GDM1 (cell line): ENCODE results near the gene AMDHD2.
"Not testable (repeated sequence)": the region's sequence is repeated elsewhere in the genome, so short reads cannot be mapped to it uniquely, and the experiment has no call there.

Experiments used
- DNase-seq: peaks from one replicate; lab custom pipeline; 2025; lab: John Stamatoyannopoulos, UW

Gene AMDHD2

GRCh38 chr16:2517954-2518605 is 2.1 kb upstream of the AMDHD2 start:
- DNase-seq: no peak

- DNase-seq: no peak
These were observed 1.1 kb upstream of the AMDHD2 start for GRCh38 chr16:2518823-2519710.

- no peak for DNase-seq
These were observed 475 bp upstream of the AMDHD2 start for GRCh38 chr16:2519711-2520080.

- DNase-seq: no peak
These were observed 787 bp downstream of the AMDHD2 start for GRCh38 chr16:2520784-2521531.

GRCh38 chr16:2523801-2524231 is 3.6 kb downstream of the AMDHD2 start:
- no peak for DNase-seq

- DNase-seq: no peak
These were observed 4.3 kb downstream of the AMDHD2 start for GRCh38 chr16:2524339-2524938.

- DNase-seq: no peak
These were observed 6.0 kb downstream of the AMDHD2 start for GRCh38 chr16:2526135-2526534.

GRCh38 chr16:2527071-2527783 is 7.1 kb downstream of the AMDHD2 start:
- DNase-seq: no peak

- no peak for DNase-seq
These were observed 7.6 kb downstream of the AMDHD2 start for GRCh38 chr16:2527784-2528100.

GRCh38 chr16:2528161-2529060 is 8.2 kb downstream of the AMDHD2 start:
- no peak for DNase-seq

GRCh38 chr16:2529061-2529931 is 9.1 kb downstream of the AMDHD2 start:
- DNase-seq: no peak

- DNase-seq: no peak
These were observed 9.9 kb downstream of the AMDHD2 start for GRCh38 chr16:2529961-2530628.

GRCh38 chr16:2530629-2531318 is 10.6 kb downstream of the AMDHD2 start:
- DNase-seq: no peak

- no peak for DNase-seq
These were observed 11.2 kb downstream of the AMDHD2 start, which contains the start of gene CEMP1 for GRCh38 chr16:2531371-2531695. Gene CEMP1 (minus strand): TSS chr16:2531408. CDS start chr16:2531073, 335 bp downstream.

- DNase-seq: peak; percentile 96
These were observed 11.7 kb downstream of the AMDHD2 start for GRCh38 chr16:2531696-2532493.

GRCh38 chr16:2532494-2533141 is 12.4 kb downstream of the AMDHD2 start:
- peak; percentile 16 for DNase-seq

- not testable (repeated sequence) for DNase-seq
These were observed 13.1 kb downstream of the AMDHD2 start for GRCh38 chr16:2533142-2533755.
